H9 (cell line): ENCODE measurements around the gene PTP4A2. TPM values are rescaled to one million over a fixed set of nuclear protein-coding genes. Genes with fewer than 3 reads are reported as not detected.

Source experiments
- DNase-seq: peaks from one replicate; pipeline ENCODE4 v3.0.0-alpha.2; 2017
- H2AFZ ChIP-seq: one replicate; pipeline ENCODE4 v1.6.1; 2013; ENCODE audit warnings: mild to moderate bottlenecking, low read length, control low read depth, moderate library complexity
- H2AK5ac ChIP-seq: 2 replicates; pipeline ENCODE4 v1.6.1; 2013; ENCODE audit warnings: low read length, control low read depth, mixed read lengths; ENCODE audit not compliant: insufficient read length
- H2BK120ac ChIP-seq: one replicate; pipeline ENCODE4 v1.6.1; 2013; ENCODE audit warnings: low read depth, mild to moderate bottlenecking, low read length, control low read depth, inconsistent platforms; ENCODE audit not compliant: poor library complexity, severe bottlenecking
- H2BK12ac ChIP-seq: 2 replicates; pipeline ENCODE4 v1.6.1; 2013; ENCODE audit warnings: low read length, control low read depth, mixed read lengths, low read depth; ENCODE audit not compliant: insufficient read length
- H2BK15ac ChIP-seq: 2 replicates; pipeline ENCODE4 v1.6.1; 2013; ENCODE audit warnings: low read depth, low read length, control low read depth
- H2BK20ac ChIP-seq: one replicate; pipeline ENCODE4 v1.6.1; 2013; ENCODE audit warnings: low read depth, mild to moderate bottlenecking, low read length, control low read depth, inconsistent platforms; ENCODE audit not compliant: poor library complexity, severe bottlenecking
- H2BK5ac ChIP-seq: 2 replicates; pipeline ENCODE4 v1.6.1; 2013; ENCODE audit warnings: low read length, control low read depth, mixed read lengths; ENCODE audit not compliant: insufficient read length
- H3K14ac ChIP-seq: 2 replicates; pipeline ENCODE4 v1.6.1; 2013; ENCODE audit warnings: low read length, control low read depth; ENCODE audit not compliant: insufficient read depth
- H3K18ac ChIP-seq: 2 replicates; pipeline ENCODE4 v1.6.1; 2013; ENCODE audit warnings: low read depth, mild to moderate bottlenecking, mixed read lengths, low read length, control low read depth; ENCODE audit not compliant: insufficient read length
- H3K23ac ChIP-seq: 2 replicates; pipeline ENCODE4 v1.6.1; 2013; ENCODE audit warnings: low read length, control low read depth, mixed read lengths, low read depth; ENCODE audit not compliant: insufficient read length
- H3K23me2 ChIP-seq: 2 replicates; pipeline ENCODE4 v1.6.1; 2013; ENCODE audit warnings: low read depth, mild to moderate bottlenecking, mixed read lengths, low read length, control low read depth; ENCODE audit not compliant: insufficient read length, poor library complexity, severe bottlenecking
- H3K27ac ChIP-seq: 2 replicates; pipeline ENCODE4 v1.5.1; 2013; ENCODE audit warnings: low read length, control low read depth, mixed read lengths, low read depth; ENCODE audit not compliant: insufficient read length
- H3K27me3 ChIP-seq: 2 replicates; pipeline ENCODE4 v1.6.1; 2013; ENCODE audit warnings: low read length, control low read depth, inconsistent platforms; ENCODE audit not compliant: insufficient read depth
- H3K4ac ChIP-seq: 2 replicates; pipeline ENCODE4 v1.6.1; 2013; ENCODE audit warnings: low read depth, mild to moderate bottlenecking, control low read depth, inconsistent platforms, low read length, moderate library complexity
- H3K4me1 ChIP-seq: 2 replicates; pipeline ENCODE4 v1.6.1; 2013; ENCODE audit warnings: low read length, control low read depth, inconsistent platforms; ENCODE audit not compliant: insufficient read depth
- H3K4me2 ChIP-seq: 2 replicates; pipeline ENCODE4 v1.6.1; 2013; ENCODE audit warnings: low read length, control low read depth, mixed read lengths; ENCODE audit not compliant: insufficient read length, insufficient read depth
- H3K56ac ChIP-seq: 2 replicates; pipeline ENCODE4 v1.6.1; 2013; ENCODE audit warnings: low read depth, mild to moderate bottlenecking, mixed read lengths, low read length, control low read depth; ENCODE audit not compliant: insufficient read length
- H3K79me1 ChIP-seq: 2 replicates; pipeline ENCODE4 v1.6.1; 2013; ENCODE audit warnings: low read depth, mild to moderate bottlenecking, moderate library complexity, low read length, control low read depth, inconsistent platforms; ENCODE audit not compliant: insufficient read depth, poor library complexity, severe bottlenecking
- H3K79me2 ChIP-seq: 2 replicates; pipeline ENCODE4 v1.6.1; 2013; ENCODE audit warnings: low read length, control low read depth, inconsistent platforms; ENCODE audit not compliant: insufficient read depth
- H3K9ac ChIP-seq: 2 replicates; pipeline ENCODE4 v1.6.1; 2013; ENCODE audit warnings: low read length, control low read depth, mixed read lengths; ENCODE audit not compliant: insufficient read length; ENCODE audit errors: extremely low read depth
- H3K9me3 ChIP-seq: one replicate; pipeline ENCODE4 v1.6.1; 2013; ENCODE audit warnings: low read depth, low read length, inconsistent platforms; ENCODE audit not compliant: control insufficient read depth
- H3T11ph ChIP-seq: one replicate; pipeline ENCODE4 v1.6.1; 2013; ENCODE audit warnings: mild to moderate bottlenecking, low read length, control low read depth, inconsistent platforms
- H4K20me1 ChIP-seq: one replicate; pipeline ENCODE4 v1.6.1; 2013; ENCODE audit not compliant: control insufficient read depth, insufficient read length, insufficient read depth
- H4K5ac ChIP-seq: 2 replicates; pipeline ENCODE4 v1.6.1; 2013; ENCODE audit warnings: low read depth, mild to moderate bottlenecking, mixed read lengths, low read length, control low read depth; ENCODE audit not compliant: insufficient read length
- H4K8ac ChIP-seq: replicated peaks from 2 replicates; pipeline ENCODE4 v1.6.1; 2013; ENCODE audit warnings: low read length, control low read depth, mixed read lengths, low read depth; ENCODE audit not compliant: insufficient read length
- H4K91ac ChIP-seq: 2 replicates; pipeline ENCODE4 v1.6.1; 2013; ENCODE audit warnings: low read depth, mild to moderate bottlenecking, moderate library complexity, mixed read lengths, low read length, control low read depth; ENCODE audit not compliant: insufficient read length
- H3K27ac Mint-ChIP-seq, 3 experiments: 2 replicates in 2 of 3; 3 replicates in 1 of 3; pipeline ENCODE4 v1.8.0; 2020 to 2021; ENCODE audit warnings: mixed read lengths in 3 of 3, mild to moderate bottlenecking in 1 of 3, moderate library complexity in 1 of 3
- H3K27me3 Mint-ChIP-seq: 2 replicates; pipeline ENCODE4 v1.8.0; 2021; ENCODE audit warnings: low read depth, mild to moderate bottlenecking, moderate library complexity, mixed read lengths
- H3K36me3 Mint-ChIP-seq, 3 experiments: 2 replicates in 2 of 3; 3 replicates in 1 of 3; pipeline ENCODE4 v1.8.0; 2020 to 2021; ENCODE audit warnings: low read depth in 3 of 3, mixed read lengths in 3 of 3; ENCODE audit not compliant: insufficient read depth in 1 of 3
- H3K4me1 Mint-ChIP-seq, 2 experiments: 2 replicates each; pipeline ENCODE4 v1.8.0; 2020; ENCODE audit warnings: mixed read lengths in 2 of 2
- H3K4me3 Mint-ChIP-seq, 2 experiments: 2 replicates in 1 of 2; 3 replicates in 1 of 2; pipeline ENCODE4 v1.8.0; 2020 to 2021; ENCODE audit warnings: mild to moderate bottlenecking in 2 of 2, mixed read lengths in 2 of 2, moderate library complexity in 1 of 2
- H3K9me3 Mint-ChIP-seq, 2 experiments: 2 replicates in 1 of 2; 3 replicates in 1 of 2; pipeline ENCODE4 v1.8.0; 2020; ENCODE audit warnings: mild to moderate bottlenecking in 2 of 2, mixed read lengths in 2 of 2, moderate library complexity in 1 of 2
- WGBS: extraction: QIAGEN DNeasy Blood & Tissue Kit; methylation state at CpG from one replicate; pipeline ENCODE4 v1.1.7; 2013; ENCODE audit warnings: missing lambda C conversion rate, low lambda C conversion rate, mixed read lengths; ENCODE audit not compliant: insufficient read length; ENCODE audit errors: extremely low coverage; 5-methylcytosine and 5-hydroxymethylcytosine counted together
- total RNA-seq: library from RNA; stranded (reverse); gene quantifications from 2 replicates; pipeline ENCODE4 v1.2.1, GENCODE V29; 2021
- TF ChIP-seq, protein P1 (sequence below): fragments of 200-600 bp; sonication (generic); conservative IDR thresholded peaks from 3 replicates; pipeline ENCODE4 v1.8.0; 2021; ENCODE audit warnings: antibody characterized with exemption, mild to moderate bottlenecking

PTP4A2 gene
- total RNA-seq, 1 experiment from 2014 or later = 192 TPM

DNA sequence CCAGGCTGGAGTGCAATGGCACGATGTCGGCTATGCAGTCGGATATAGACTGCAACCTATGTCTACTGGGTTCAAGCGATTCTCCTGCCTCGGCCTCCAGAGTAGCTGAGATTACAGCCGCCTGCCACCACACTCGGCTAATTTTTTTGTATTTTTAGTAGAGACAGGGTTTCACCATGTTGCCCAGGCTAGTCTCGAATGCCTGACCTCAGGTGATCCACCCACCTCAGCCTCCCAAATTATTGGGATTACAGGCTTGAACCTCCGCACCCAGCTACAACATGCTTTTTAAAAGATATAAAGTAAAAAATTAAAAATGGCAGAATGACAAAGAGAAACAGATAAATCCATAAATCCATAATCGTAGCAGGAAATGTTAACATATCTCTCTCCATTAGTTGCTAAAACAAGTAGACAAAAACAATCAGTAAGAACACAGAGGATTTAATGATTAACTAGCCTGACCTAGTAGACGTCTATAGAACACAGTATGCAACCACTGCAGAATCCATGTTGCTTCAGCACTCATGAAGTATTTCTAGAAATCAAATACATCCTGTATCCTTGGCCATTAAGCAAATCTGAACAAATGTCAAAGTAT is 62.4 kb downstream of the PTP4A2 start:
- H3K4ac ChIP-seq = no peak overlapping the region
- H3K23me2 ChIP-seq = no peaks in the 10 kb centered on the region
- no peaks in the 10 kb centered on the region for H3K79me1 ChIP-seq
- no peak overlapping the region for H3K18ac ChIP-seq
- H4K20me1 ChIP-seq = no peaks in the 10 kb centered on the region
- no peak overlapping the region for H2BK20ac ChIP-seq
- no peak for DNase-seq
- Mint-ChIP-seq H3K9me3 (no peaks in the 10 kb centered on the region), H3K27me3 (no peaks in the 10 kb centered on the region), H3K27ac (no peak overlapping the region), H3K36me3 (no peaks in the 10 kb centered on the region), H3K4me3 (no peak overlapping the region), H3K4me1 (no peaks in the 10 kb centered on the region; a peak in 1 of 4 replicates)
- no peaks in the 10 kb centered on the region for H3K79me2 ChIP-seq
- H2BK5ac ChIP-seq = no peak overlapping the region
- no peak overlapping the region for H2AFZ ChIP-seq
- H3K56ac ChIP-seq = no peak overlapping the region
- H3K27me3 ChIP-seq = no peaks in the 10 kb centered on the region
- no peak overlapping the region for H3K27ac ChIP-seq
- H4K8ac ChIP-seq = no peak overlapping the region
- no peak overlapping the region for H2BK12ac ChIP-seq
- H3K9ac ChIP-seq = no peak overlapping the region
- H3K4me1 ChIP-seq = no peaks in the 10 kb centered on the region
- TF ChIP-seq, protein P1, sequence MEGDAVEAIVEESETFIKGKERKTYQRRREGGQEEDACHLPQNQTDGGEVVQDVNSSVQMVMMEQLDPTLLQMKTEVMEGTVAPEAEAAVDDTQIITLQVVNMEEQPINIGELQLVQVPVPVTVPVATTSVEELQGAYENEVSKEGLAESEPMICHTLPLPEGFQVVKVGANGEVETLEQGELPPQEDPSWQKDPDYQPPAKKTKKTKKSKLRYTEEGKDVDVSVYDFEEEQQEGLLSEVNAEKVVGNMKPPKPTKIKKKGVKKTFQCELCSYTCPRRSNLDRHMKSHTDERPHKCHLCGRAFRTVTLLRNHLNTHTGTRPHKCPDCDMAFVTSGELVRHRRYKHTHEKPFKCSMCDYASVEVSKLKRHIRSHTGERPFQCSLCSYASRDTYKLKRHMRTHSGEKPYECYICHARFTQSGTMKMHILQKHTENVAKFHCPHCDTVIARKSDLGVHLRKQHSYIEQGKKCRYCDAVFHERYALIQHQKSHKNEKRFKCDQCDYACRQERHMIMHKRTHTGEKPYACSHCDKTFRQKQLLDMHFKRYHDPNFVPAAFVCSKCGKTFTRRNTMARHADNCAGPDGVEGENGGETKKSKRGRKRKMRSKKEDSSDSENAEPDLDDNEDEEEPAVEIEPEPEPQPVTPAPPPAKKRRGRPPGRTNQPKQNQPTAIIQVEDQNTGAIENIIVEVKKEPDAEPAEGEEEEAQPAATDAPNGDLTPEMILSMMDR = no peak
- H3K9me3 ChIP-seq = no peaks in the 10 kb centered on the region
- H2BK120ac ChIP-seq = no peak overlapping the region
- H4K91ac ChIP-seq = no peak overlapping the region
- no peak overlapping the region for H2AK5ac ChIP-seq
- H3K14ac ChIP-seq = no peak overlapping the region
- no peak overlapping the region for H3K23ac ChIP-seq
- no peak overlapping the region for H2BK15ac ChIP-seq
- no CpG with 5 or more reads among the region's 11 CpGs for WGBS
- H4K5ac ChIP-seq = no peak overlapping the region
- no peak overlapping the region for H3K4me2 ChIP-seq
- no peak overlapping the region for H3T11ph ChIP-seq
